Osteoblast (primary cell): ENCODE results near the gene PPP3R1. TPM values are rescaled to one million over a fixed set of nuclear protein-coding genes. Genes with fewer than 3 reads are reported as not detected.

Experiments used
- DNase-seq: peaks from one replicate; pipeline ENCODE4 v3.0.0; 2011; ENCODE audit warnings: low spot score, mixed read lengths; ENCODE audit not compliant: insufficient read length; ENCODE audit errors: missing footprints
- H2AFZ ChIP-seq: 2 replicates; pipeline ENCODE4 v1.6.0; 2011; ENCODE audit warnings: mild to moderate bottlenecking, low read length
- H3K27ac ChIP-seq: 2 replicates; pipeline ENCODE4 v1.5.1; 2011; ENCODE audit warnings: mild to moderate bottlenecking, low read depth, low read length, moderate library complexity
- H3K27me3 ChIP-seq: 2 replicates; pipeline ENCODE4 v1.6.0; 2012; ENCODE audit warnings: mild to moderate bottlenecking, control low read depth, inconsistent platforms, low read length, moderate library complexity; ENCODE audit not compliant: insufficient read depth
- H3K36me3 ChIP-seq: 2 replicates; pipeline ENCODE4 v1.5.1; 2011; ENCODE audit warnings: mild to moderate bottlenecking, low read length, control low read depth, moderate library complexity; ENCODE audit not compliant: insufficient read depth
- H3K4me1 ChIP-seq: 2 replicates; pipeline ENCODE4 v1.5.1; 2011; ENCODE audit warnings: mild to moderate bottlenecking, low read length, control low read depth, moderate library complexity; ENCODE audit not compliant: insufficient read depth
- H3K4me2 ChIP-seq: 2 replicates; pipeline ENCODE4 v1.6.0; 2011; ENCODE audit warnings: mild to moderate bottlenecking, low read length; ENCODE audit not compliant: insufficient read depth
- H3K4me3 ChIP-seq: fragments of 200-600 bp; sonication (generic); 3 replicates; pipeline ENCODE4 v1.5.1; 2012; ENCODE audit warnings: mild to moderate bottlenecking, low read length, inconsistent platforms; ENCODE audit not compliant: insufficient read depth
- H3K79me2 ChIP-seq: 2 replicates; pipeline ENCODE4 v1.6.0; 2012; ENCODE audit warnings: mild to moderate bottlenecking, low read length, control low read depth, inconsistent platforms; ENCODE audit not compliant: insufficient read depth
- H3K9me3 ChIP-seq: 2 replicates; pipeline ENCODE4 v1.5.1; 2011; ENCODE audit warnings: low read depth, low read length, control low read depth
- H4K20me1 ChIP-seq: 2 replicates; pipeline ENCODE4 v1.6.0; 2012; ENCODE audit warnings: mild to moderate bottlenecking, low read length, control low read depth; ENCODE audit not compliant: insufficient read depth
- total RNA-seq: library from RNA; depleted of rRNA; stranded (reverse); fragments of >200 nt; gene quantifications from 2 replicates; pipeline ENCODE4 v1.2.3, GENCODE V29; 2012
- TF ChIP-seq, protein P1 (sequence below): IDR thresholded peaks from 2 replicates; pipeline ENCODE4 v1.5.1; 2011; ENCODE audit warnings: mild to moderate bottlenecking, low read depth, low read length, moderate library complexity; ENCODE audit errors: extremely low read depth

PPP3R1 gene
- total RNA-seq, 1 donor, result 29.7 TPM

DNA sequence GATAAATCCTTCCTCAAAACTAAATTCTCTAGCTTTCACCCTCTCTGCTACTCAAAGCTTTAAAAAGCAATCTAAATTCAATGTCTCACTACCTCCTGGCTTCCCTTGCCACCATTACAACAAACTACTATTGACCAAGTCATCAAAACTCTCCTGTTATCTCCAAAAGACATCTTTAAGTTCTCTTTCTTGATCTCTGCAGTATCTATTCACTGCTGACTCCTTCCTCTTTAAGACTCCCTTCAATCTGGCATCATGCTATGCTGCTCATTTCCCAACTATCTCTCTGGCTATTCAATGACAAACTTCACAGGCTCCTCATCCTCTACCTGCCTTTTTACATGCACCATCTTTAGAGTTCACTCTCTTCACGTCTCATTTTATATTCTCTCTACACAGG, 5.9 kb downstream of the PPP3R1 start:
- H3K79me2 ChIP-seq, result peaks cover 100% of the 10 kb centered on the region
- TF ChIP-seq, protein P1, sequence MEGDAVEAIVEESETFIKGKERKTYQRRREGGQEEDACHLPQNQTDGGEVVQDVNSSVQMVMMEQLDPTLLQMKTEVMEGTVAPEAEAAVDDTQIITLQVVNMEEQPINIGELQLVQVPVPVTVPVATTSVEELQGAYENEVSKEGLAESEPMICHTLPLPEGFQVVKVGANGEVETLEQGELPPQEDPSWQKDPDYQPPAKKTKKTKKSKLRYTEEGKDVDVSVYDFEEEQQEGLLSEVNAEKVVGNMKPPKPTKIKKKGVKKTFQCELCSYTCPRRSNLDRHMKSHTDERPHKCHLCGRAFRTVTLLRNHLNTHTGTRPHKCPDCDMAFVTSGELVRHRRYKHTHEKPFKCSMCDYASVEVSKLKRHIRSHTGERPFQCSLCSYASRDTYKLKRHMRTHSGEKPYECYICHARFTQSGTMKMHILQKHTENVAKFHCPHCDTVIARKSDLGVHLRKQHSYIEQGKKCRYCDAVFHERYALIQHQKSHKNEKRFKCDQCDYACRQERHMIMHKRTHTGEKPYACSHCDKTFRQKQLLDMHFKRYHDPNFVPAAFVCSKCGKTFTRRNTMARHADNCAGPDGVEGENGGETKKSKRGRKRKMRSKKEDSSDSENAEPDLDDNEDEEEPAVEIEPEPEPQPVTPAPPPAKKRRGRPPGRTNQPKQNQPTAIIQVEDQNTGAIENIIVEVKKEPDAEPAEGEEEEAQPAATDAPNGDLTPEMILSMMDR, result no peak
- no peaks in the 10 kb centered on the region for H3K27me3 ChIP-seq
- no peak for DNase-seq
- peaks cover 89% of the 10 kb centered on the region for H4K20me1 ChIP-seq
- H3K4me1 ChIP-seq, result peaks cover 19% of the 10 kb centered on the region
- H3K9me3 ChIP-seq, result no peaks in the 10 kb centered on the region
- no peak overlapping the region for H2AFZ ChIP-seq
- no peaks in the 10 kb centered on the region for H3K36me3 ChIP-seq
- H3K4me2 ChIP-seq, result no peak overlapping the region
- no peak overlapping the region for H3K27ac ChIP-seq
- H3K4me3 ChIP-seq, result no peak overlapping the region

DNA sequence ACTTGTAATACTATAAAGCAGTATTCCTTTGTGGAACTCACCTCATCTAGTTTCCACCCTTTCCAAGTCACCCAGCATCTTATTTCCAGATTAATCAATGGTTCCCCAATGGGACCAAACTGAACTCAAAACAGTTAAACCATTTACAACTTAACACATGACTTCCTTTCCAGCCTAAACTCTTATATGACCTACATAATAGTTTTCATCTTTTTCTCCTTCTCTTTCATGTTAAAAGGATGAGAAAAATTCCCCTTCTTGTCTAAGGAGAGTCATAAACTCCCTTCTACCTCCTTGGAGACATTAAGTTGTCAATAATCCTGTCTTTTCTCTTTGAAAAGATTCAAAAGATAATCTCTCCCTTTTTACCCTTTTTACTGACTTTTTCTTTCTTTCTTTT, 6.7 kb downstream of the PPP3R1 start:
- Histone ChIP-seq H4K20me1 (peaks cover 90% of the 10 kb centered on the region), H3K4me1 (peaks cover 17% of the 10 kb centered on the region)
- TF ChIP-seq, protein P1, result no peak

DNA sequence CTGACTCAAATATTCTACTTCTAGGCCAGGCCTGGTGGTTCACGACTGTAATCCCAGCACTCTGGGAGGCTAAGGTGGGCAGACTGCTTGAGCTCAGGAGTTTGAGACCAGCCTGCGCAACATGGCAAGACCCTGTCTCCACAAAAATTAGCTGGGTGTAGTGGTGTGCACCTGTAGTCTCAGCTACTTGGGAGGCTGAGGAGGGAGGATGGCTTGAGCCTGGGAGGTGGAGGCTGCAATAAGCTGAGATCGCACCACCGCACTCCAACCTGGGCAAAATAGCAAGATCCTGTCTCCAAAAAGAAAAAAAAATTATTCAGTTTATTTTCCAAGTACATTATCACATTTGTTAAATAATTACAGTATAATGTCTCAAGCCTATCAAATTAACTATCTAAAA, 7.3 kb downstream of the PPP3R1 start:
- no peak for DNase-seq
- Histone ChIP-seq H3K4me3 (no peak overlapping the region), H3K27me3 (no peaks in the 10 kb centered on the region), H4K20me1 (peaks cover 90% of the 10 kb centered on the region), H2AFZ (no peak overlapping the region), H3K79me2 (peaks cover 100% of the 10 kb centered on the region), H3K4me1 (peaks cover 12% of the 10 kb centered on the region), H3K36me3 (peaks cover 4% of the 10 kb centered on the region), H3K9me3 (no peaks in the 10 kb centered on the region), H3K27ac (no peak overlapping the region), H3K4me2 (no peak overlapping the region)
- TF ChIP-seq, protein P1, result no peak

More for the DNA sequence above, 6.7 kb downstream of the PPP3R1 start:
- H3K79me2 ChIP-seq, result peaks cover 100% of the 10 kb centered on the region
- H3K4me2 ChIP-seq, result no peak overlapping the region
- H3K4me3 ChIP-seq, result no peak overlapping the region
- H3K9me3 ChIP-seq, result no peaks in the 10 kb centered on the region
- H3K36me3 ChIP-seq, result peaks cover under 1% of the 10 kb centered on the region
- no peaks in the 10 kb centered on the region for H3K27me3 ChIP-seq
- no peak overlapping the region for H3K27ac ChIP-seq
- DNase-seq, result no peak
- no peak overlapping the region for H2AFZ ChIP-seq

DNA sequence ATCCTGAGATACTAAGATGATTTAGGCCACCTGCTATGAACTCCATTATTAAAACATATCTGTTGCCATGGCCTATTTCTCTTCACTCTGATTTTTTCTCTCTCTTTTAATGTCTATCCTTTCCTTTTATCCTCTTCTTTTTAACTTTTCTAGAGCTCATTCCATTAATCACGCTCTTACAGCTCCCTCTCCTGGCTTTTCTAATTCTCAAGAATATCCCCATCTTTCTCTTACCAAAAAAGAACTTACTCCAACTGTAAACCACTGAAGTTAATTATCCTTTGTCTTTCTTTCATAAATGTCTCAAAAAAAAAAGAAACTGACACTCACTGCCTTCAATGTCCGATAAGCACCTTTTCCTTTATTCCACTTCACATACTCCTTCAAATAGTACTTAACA, 7.9 kb downstream of the PPP3R1 start:
- peaks cover 12% of the 10 kb centered on the region for H3K4me1 ChIP-seq

More for the DNA sequence above, 7.9 kb downstream of the PPP3R1 start:
- H3K27me3 ChIP-seq, result no peaks in the 10 kb centered on the region
- no peak overlapping the region for H2AFZ ChIP-seq
- TF ChIP-seq, protein P1, result peak; percentile 30
- H4K20me1 ChIP-seq, result peaks cover 90% of the 10 kb centered on the region
- H3K4me2 ChIP-seq, result no peak overlapping the region
- peak; percentile 68 for DNase-seq
- H3K27ac ChIP-seq, result no peak overlapping the region
- no peaks in the 10 kb centered on the region for H3K9me3 ChIP-seq
- peaks cover 4% of the 10 kb centered on the region for H3K36me3 ChIP-seq
- H3K4me3 ChIP-seq, result no peak overlapping the region
- peaks cover 100% of the 10 kb centered on the region for H3K79me2 ChIP-seq
